SW480 (cell line): ENCODE data around the gene PEMT.
A peak's percentile ranks its signal among the peaks of the same experiment; 100 is the strongest.

Experiments used
- DNase-seq: peaks from one replicate; pipeline ENCODE4 v3.0.0-alpha.2; 2016; ENCODE audit warnings: low spot score

The PEMT gene

DNA sequence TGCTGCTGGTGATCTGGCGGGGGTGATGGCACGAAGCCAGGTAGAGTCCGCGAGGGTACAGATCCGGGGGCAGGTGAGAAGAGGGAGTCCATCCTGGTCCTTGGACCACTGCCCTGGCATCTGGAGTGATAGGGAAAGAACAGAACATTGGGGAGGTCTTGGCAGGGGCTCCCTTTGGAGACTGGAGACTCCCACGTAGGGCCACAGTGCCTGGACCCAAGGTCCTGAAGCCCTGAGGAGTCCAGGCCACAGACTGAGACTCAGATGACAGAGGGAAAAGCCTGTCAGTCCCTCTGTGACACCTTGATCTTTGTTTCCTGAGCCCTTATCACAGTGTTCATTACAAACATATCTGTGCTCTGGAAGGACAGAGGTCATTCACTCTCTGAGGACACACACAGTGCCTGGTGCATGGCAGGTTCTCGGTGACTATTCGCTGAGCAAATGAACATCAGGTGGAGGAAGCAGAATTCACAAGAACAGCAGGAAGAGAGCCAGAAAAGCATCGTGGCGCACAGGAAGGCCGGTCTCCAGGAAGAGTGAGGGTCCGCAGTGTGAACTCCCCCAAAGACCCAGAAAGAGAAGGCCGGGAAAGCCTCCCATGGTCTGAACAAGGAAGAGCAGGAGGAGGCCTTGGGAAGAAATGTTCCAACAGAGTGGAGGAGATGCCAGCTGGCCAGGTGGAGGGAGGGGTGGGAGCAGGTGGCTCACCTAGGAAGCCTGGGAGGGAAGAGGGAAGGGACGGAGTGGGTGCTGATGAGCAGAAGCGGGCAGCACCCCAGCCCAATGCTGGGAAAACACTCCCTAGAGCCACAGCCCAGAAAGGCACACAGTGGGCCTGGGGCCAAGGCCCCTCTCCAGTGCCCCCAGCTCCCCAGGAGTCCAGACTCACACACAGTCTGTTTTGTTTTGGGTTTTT is 20.5 kb downstream of the PEMT start:
- DNase-seq: no peak

GRCh38 chr17:17570140-17570797 is 21.2 kb downstream of the PEMT start:
- peak; percentile 27 for DNase-seq

GRCh38 chr17:17569691-17570090 is 21.8 kb downstream of the PEMT start:
- DNase-seq: no peak

DNA sequence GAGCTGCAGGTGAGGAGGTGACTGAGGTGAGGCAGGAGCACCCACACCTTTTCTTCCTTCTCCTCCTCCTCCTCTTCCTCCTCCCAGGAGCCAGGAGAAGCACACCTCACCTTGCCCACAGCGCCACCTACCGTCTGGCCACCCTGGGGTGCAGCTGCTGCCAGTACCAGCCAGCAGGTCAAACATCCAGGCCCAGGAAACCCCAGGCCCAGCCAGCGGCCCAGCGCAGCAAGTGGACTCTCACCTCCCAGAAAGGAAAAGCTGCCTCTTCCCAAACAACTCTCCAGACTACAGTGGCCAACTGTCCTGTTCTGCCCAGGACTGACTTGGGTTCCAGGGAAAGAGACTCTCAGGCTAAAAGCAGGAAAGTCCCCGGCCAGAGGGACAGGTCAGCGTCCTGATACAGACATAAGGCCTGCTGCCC is 22.7 kb downstream of the PEMT start:
- DNase-seq: peak; percentile 21

- no peak for DNase-seq
These were observed 23.9 kb downstream of the PEMT start for GRCh38 chr17:17567631-17568030.

GRCh38 chr17:17566896-17567513 is 24.5 kb downstream of the PEMT start:
- DNase-seq: no peak

GRCh38 chr17:17565471-17566339 is 25.8 kb downstream of the PEMT start:
- no peak for DNase-seq

GRCh38 chr17:17564896-17565295 is 26.6 kb downstream of the PEMT start:
- no peak for DNase-seq

DNA sequence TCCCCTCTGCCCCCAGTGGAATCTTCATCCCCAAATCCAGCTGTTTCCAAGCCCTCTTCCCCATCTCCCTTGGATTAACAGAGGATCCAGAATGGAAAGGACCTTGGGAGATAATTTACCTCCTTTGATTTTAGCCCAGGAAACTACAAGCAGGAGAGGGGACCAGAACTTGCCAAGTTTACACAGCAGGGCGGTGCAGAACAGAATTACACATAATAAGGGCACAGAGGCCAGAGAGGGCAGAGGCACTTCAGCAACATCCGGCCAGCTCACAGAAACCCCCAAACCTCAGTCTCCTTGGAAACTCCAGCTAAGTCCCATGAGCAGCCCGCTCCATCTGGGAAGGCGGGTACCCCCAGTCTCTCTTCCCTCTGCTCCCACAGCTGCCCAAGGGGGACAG is 27.2 kb downstream of the PEMT start:
- no peak for DNase-seq

DNA sequence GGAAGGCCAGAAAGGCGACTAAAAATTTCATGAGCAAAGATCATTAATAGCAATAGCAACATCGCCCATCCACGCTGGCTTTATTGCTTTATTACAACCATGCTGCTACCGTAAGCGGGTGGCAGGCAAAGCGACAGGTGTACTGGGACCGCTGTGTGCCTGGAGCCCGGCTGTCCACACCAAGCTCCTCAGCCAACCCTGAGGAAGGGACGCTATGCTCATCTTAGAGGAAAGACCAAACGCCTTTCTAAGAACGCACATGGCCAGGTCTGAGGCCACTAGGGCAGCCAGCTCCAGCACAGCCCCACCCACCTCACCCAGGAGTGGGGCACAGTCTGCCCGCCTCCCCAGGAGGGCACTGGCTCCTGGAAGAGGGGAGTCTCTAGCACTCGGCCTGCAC is 28.0 kb downstream of the PEMT start:
- no peak for DNase-seq

DNA sequence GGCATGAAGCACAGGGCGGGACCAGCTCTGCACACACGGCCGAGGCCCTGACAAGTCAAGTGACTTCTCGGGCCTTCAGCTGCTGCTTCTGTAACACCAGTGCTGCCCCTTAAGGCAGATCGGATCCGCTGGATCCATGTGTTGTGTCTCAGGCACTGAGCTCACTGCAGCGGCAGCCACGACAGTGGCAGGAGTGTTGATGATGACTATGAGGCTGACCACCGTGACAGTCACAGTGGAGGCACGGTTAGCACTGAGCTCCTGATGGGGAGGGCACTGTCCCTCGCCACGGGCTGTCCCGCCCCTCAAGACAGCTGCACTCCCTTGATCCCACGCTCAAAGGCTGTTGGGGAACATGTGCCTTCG is 29.4 kb downstream of the PEMT start:
- no peak for DNase-seq

- no peak for DNase-seq
These were observed 29.9 kb downstream of the PEMT start for GRCh38 chr17:17561408-17562145.

DNA sequence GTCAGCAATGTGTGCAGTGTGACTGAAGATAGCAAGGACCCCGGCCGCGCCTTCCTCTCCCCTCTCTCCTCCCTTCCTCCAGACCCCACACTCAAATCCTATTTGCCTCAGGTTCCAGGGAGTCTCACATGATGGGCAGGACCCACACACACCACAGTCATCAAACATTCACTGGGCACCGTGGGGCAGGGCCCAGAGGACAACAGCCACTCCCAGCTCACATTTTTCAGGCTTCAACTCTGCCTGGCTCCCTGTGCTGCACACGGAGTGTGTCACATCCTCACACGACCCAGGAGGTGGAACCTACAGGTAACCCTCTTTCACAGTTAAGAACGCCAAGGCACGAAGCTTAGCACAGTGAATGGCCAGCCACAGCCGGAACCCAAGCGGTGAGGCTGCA is 30.5 kb downstream of the PEMT start:
- DNase-seq: no peak

DNA sequence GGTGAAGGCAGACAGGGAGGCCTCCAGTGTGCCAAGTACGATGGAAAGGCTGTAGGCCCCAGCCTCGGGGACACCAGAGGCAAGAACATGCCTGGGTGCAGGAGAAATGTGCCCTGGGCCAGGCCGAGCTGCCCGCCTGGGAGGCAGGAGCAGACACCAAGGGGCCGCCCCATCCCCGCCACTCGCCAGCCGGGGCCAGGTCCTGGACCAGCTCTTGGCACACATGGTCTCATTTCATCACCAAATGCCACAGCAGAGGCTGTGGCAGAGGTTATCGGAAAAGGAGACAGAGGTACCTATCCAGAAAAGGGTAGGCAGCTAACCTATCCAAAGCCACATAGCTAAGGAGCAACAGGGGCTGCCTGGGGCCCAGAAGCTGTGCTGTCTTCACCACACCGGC is 31.3 kb downstream of the PEMT start:
- no peak for DNase-seq

GRCh38 chr17:17559164-17559563 is 32.3 kb downstream of the PEMT start:
- DNase-seq: no peak

DNA sequence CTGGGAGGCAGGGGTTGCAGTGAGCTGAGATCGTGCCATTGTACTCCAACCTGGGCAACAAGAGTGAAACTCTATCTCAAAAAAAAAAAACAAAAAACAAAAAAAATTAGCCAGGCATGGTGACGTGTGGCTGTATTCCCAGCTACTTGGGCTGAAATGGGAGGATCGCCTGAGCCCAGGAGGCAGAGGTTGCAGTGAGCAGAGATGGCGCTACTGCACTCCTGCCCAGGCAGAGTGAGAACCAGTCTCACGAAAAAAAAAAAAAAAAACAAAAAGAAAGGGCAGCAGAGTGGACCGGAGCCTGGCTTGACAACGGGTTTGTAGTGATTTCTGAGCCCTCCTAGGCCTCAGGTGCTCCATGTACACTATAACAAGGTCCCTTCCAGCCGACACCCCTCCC is 33.1 kb downstream of the PEMT start:
- DNase-seq: no peak

- no peak for DNase-seq
These were observed 33.7 kb downstream of the PEMT start for GRCh38 chr17:17557796-17558195.

DNA sequence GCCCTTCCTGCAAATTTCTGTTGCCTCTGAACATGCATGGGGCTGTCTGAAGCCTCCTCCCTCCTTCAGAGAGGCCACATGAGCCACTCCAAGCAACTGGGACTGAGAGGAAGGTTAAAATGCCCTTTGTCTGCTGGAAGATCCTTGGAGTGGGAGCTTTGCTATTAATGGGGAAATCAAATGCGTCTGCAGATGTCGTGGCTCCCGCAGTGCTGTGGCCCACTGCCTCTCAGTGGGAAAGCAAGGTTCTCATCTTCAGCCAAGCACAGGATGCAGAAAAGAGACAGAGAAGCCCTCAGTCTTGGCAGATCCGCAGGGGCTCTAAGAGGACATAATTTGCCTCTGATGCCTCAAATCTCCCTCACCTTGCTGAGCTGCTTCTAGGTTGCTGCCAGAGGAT is 34.8 kb downstream of the PEMT start:
- DNase-seq: no peak

DNA sequence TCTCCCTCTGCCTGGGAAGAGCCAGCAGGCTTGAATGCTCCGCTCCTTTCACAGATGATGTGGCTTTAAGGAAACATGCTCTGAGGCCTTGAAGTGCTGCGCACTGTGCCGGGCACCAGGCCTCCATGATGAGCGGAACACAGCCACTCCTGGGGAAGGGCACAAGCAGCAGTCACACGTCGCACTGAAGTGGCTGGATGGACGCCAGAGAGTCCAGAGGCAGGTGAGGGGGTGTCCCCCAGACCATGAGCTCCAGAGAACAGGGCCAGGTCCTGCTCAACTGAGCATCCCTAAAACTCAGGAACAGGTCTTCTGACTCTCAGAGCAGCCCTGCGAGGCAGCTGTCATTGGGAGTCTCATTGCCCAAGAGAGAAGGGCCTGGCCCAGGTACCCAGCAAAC is 35.6 kb downstream of the PEMT start:
- no peak for DNase-seq

DNA sequence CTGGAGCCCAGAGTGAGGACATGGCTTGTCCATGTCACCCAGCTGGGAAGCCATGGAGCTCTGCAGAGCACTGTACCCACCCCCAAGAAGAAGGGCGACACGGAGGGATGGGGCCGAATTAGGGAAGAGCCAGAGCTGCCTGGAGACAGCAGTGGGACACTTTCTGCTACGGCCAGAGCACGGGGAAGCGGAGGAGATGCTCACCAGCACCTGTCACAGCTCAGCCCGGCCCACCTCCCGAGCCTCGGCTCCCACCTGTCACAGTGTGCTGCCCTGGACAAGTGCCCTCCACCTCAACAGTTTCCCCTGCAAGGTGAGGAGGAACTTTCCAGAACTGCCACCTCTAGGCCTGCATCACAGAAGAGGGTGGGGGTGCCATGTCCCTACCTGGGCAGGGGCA is 36.4 kb downstream of the PEMT start:
- no peak for DNase-seq

GRCh38 chr17:17554266-17554665 is 37.2 kb downstream of the PEMT start:
- DNase-seq: no peak
